Measurements from ENCODE around the gene RANBP1. TPM values are rescaled to one million over a fixed set of nuclear protein-coding genes. Genes with fewer than 3 reads are reported as not detected.

Gene RANBP1
- total RNA-seq, 4 donors from 2014 or later = 79.4 to 147 (median 120) TPM

DNA sequence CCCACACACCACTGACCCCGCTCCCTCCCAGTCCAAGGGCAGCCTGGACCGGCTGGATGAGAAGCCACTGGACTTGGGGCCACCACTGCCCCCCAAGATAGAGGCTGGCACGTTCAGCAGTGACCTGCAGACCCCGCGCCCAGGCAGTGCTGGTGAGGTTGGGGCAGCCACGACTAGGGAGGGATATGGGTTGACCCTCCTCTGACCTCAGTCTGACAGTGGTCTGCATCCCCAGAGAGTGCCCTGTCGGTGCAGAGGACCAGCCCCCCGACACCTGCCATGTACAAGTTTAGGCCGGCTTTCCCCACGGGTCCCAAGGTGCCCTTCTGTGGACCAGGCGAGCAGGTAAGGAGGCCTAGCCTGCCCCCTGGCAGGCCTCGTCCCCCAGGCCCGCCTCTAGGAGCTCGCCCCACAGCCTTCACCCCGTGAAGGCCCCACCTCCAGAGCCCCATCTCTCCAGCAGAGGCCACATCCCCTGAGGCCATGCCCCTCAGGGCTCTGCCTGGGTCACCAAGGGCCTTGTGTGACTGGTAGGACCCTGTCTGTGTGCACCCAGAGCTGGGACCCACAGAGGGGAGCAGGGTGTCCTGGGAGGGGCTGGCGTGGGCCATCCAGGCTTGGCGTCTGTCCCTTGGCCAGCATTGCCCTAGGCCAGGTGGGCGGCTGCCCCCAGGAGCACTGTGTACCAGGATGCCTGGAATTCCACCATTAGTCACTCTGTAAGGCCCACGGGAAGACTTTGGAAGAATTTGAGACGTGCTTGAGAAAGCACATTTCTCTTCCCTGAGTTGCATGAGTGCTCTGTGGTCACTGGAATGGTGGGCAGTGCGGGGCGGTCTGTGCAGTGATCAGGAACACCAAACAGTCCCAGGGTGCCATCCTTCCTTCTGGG lies 25.5 kb downstream of the RANBP1 start:
- in situ Hi-C loops (cut with MboI; ENCODE audit: low sequenced_read_pairs in 4 of 4) (no loop called here), intact Hi-C loops (cut with DNase I; ENCODE audit: low total_unique reads) (no loop called here)
- TF ChIP-seq CTCF (IDR thresholded peaks at IDR 0.05 in 4 of 5, conservative IDR thresholded peaks at IDR 0.05 in 1 of 5) = no peak
- TF ChIP-seq POLR2A (IDR thresholded peaks at IDR 0.05) = no peak
- no peaks in the 10 kb centered on the region for H3K27me3 ChIP-seq
- ATAC-seq (no peak), DNase-seq (no peak)
- no peaks in the 10 kb centered on the region for H3K9me3 ChIP-seq
- H3K4me1 ChIP-seq = peaks cover 19 to 22% of the 10 kb centered on the region in 2 donors
- no peak overlapping the region for H3K4me3 ChIP-seq
- H3K27ac ChIP-seq = no peak overlapping the region
- peaks cover 0 to 9% of the 10 kb centered on the region in 2 donors for H3K36me3 ChIP-seq

DNA sequence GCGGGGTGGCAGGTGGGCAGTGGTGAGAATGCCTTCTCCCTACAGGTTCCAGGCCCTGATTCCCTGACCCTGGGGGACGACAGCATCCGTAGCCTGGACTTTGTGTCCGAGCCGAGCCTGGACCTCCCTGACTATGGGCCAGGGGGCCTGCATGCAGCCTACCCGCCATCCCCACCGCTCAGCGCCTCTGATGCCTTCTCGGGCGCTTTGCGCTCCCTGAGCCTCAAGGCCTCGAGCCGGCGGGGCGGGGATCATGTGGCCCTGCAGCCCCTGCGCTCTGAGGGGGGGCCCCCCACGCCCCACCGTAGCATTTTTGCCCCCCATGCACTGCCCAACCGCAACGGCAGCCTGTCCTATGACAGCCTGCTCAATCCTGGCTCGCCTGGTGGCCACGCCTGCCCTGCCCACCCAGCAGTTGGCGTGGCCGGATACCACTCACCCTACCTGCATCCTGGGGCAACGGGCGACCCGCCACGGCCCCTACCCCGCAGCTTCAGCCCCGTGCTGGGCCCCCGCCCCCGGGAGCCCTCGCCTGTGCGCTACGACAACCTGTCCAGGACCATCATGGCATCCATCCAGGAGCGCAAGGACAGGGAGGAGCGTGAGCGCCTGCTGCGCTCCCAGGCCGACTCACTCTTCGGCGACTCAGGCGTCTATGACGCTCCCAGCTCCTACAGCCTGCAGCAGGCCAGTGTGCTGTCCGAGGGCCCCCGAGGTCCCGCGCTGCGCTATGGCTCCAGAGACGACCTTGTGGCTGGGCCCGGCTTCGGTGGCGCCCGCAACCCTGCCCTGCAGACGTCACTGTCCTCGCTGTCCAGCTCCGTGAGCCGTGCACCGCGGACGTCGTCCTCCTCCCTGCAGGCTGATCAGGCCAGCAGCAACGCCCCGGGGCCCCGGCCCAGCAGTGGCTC lies 27.1 kb downstream of the RANBP1 start:
- Histone ChIP-seq H3K9me3 (no peaks in the 10 kb centered on the region), H3K27me3 (no peaks in the 10 kb centered on the region), H3K27ac (no peak overlapping the region), H3K4me3 (no peak overlapping the region), H3K36me3 (peaks cover 0 to 9% of the 10 kb centered on the region in 2 donors), H3K4me1 (peaks cover 4 to 6% of the 10 kb centered on the region in 2 donors)
- ATAC-seq (no peak), DNase-seq (no peak)
- TF ChIP-seq CTCF (IDR thresholded peaks at IDR 0.05 in 4 of 5, conservative IDR thresholded peaks at IDR 0.05 in 1 of 5) = no peak
- no peak for TF ChIP-seq POLR2A (IDR thresholded peaks at IDR 0.05)
- in situ Hi-C loops (cut with MboI; ENCODE audit: low sequenced_read_pairs in 4 of 4) = no loop called here
- intact Hi-C loops (cut with DNase I; ENCODE audit: low total_unique reads) = no loop called here

DNA sequence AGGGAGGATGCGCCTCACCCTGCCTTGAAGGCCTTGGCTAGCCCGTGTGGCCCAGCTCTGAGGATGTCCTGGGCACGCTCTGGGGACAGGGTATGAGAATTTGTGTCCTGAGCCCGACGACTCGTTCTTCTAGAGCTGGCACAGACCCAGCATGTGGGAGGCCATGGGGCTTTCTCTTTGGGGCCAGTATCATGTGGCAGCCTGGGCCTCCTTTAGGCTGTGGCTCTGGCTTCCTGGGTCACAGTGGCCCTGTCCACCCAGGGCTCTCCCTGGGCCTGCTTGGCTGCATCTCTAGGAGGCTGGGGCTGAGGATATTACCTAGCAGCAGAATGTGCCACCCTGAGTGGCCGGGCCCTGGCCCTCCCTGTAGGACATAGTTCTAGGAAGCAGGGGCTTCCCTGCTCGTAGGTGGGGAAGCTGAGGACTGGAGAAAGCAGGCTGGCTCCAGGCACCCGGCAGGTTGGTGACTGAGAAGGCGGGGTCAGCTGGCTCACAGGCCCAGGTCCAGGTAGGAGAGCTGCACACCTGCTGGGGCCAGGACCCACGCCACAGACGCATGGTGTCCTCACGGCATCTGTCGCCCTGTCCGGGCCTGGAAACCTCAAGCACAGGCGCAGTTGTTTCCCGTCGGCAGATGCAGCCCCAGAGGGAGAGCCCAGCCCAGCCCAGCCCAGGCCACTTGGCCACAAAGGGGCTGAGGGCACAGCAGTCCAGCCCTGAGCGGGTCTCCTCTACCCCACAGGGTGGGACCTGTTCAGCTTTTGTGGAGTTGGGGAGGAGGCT lies 28.2 kb downstream of the RANBP1 start:
- ATAC-seq = no peak
- H3K36me3 ChIP-seq = peaks cover 0 to 9% of the 10 kb centered on the region in 2 donors

More for the DNA sequence above, 28.2 kb downstream of the RANBP1 start:
- TF ChIP-seq CTCF (IDR thresholded peaks at IDR 0.05 in 4 of 5, conservative IDR thresholded peaks at IDR 0.05 in 1 of 5) = no peak
- TF ChIP-seq POLR2A (IDR thresholded peaks at IDR 0.05) = no peak
- intact Hi-C loops (cut with DNase I; ENCODE audit: low total_unique reads) (no loop called here), in situ Hi-C loops (cut with MboI; ENCODE audit: low sequenced_read_pairs in 4 of 4) (no loop called here)
- H3K9me3 ChIP-seq = no peaks in the 10 kb centered on the region
- H3K27ac ChIP-seq = no peak overlapping the region
- no peak for DNase-seq
- H3K4me3 ChIP-seq = no peak overlapping the region
- H3K4me1 ChIP-seq = no peaks in the 10 kb centered on the region
- H3K27me3 ChIP-seq = no peaks in the 10 kb centered on the region

Measured in gastrocnemius medialis (tissue), 4 donors.